ENCODE results near the gene EEF1A2. TPM values are rescaled to one million over a fixed set of nuclear protein-coding genes. Genes with fewer than 3 reads are reported as not detected.

EEF1A2 gene
- total RNA-seq, 1 experiment from 2014 or later, result 32.0 TPM

- ChIA-PET CTCF (interaction anchor here (0.6 to 1.7 kb wide), 3 partner anchors 11 to 601 kb away, joined by 3 to 6 read pairs (median 4); no protein-coding TSS in a partner anchor), POLR2A (interaction anchor here (0.7 kb wide), 1 partner anchor 9 kb away, joined by 3 read pairs; no protein-coding TSS in a partner anchor)
- no TSS peak for BruUV-seq (replicated peaks)
- no peak for DNase-seq
- Histone ChIP-seq H3K9me3 (peaks cover 15% of the 10 kb centered on the region), H3K4me3 (ENCODE audit: low read depth, low read length) (no peak overlapping the region), H3K27me3 (replicated peaks; ENCODE audit: control insufficient read depth, insufficient read depth, low read length) (no peaks in the 10 kb centered on the region), H3K36me3 (ENCODE audit: control insufficient read depth, insufficient read depth, low read length) (peaks cover 12% of the 10 kb centered on the region), H3K4me1 (peaks cover 14% of the 10 kb centered on the region)
- Mint-ChIP-seq H3K27ac (ENCODE audit: unreplicated experiment) (no peak overlapping the region), H3K36me3 (ENCODE audit: insufficient read depth, unreplicated experiment) (peaks cover 72% of the 10 kb centered on the region), H3K27me3 (ENCODE audit: insufficient read depth, unreplicated experiment) (no peaks in the 10 kb centered on the region), H3K4me3 (ENCODE audit: unreplicated experiment) (no peak overlapping the region), H3K9me3 (ENCODE audit: unreplicated experiment) (no peaks in the 10 kb centered on the region), H3K4me1 (ENCODE audit: low read depth, unreplicated experiment) (no peaks in the 10 kb centered on the region)
- no peak for TF ChIP-seq CTCF (IDR thresholded peaks at IDR 0.05; ENCODE audit: insufficient read depth in 1 of 2, low read depth in 1 of 2, low read length in 1 of 2, severe bottlenecking in 1 of 2, unreplicated experiment in 1 of 2)
- intact Hi-C loops (cut with micrococcal nuclease; ENCODE audit: unreplicated experiment), result no loop called here
Observed at GRCh38 chr20:63527184-63527583, 28.3 kb upstream of the EEF1A2 start.

GRCh38 chr20:63525971-63526370 lies 27.1 kb upstream of the EEF1A2 start:
- POLR2A ChIA-PET, result interaction anchor here (0.6 to 0.8 kb wide), 2 partner anchors 208 to 431 kb away, joined by 3 to 10 read pairs; no protein-coding TSS in a partner anchor
- no peaks in the 10 kb centered on the region for H3K9me3 Mint-ChIP-seq (ENCODE audit: unreplicated experiment)
- intact Hi-C loops (cut with micrococcal nuclease; ENCODE audit: unreplicated experiment), result no loop called here
- H3K36me3 Mint-ChIP-seq (ENCODE audit: insufficient read depth, unreplicated experiment), result peaks cover 83% of the 10 kb centered on the region
- H3K36me3 ChIP-seq (ENCODE audit: control insufficient read depth, insufficient read depth, low read length), result peaks cover 19% of the 10 kb centered on the region
- no peak overlapping the region for H3K4me3 ChIP-seq (ENCODE audit: low read depth, low read length)
- peaks cover 17% of the 10 kb centered on the region for H3K9me3 ChIP-seq
- no peak overlapping the region for H3K4me3 Mint-ChIP-seq (ENCODE audit: unreplicated experiment)
- H3K4me1 ChIP-seq, result peaks cover 18% of the 10 kb centered on the region
- CTCF ChIA-PET, result interaction anchor here (0.7 to 1.0 kb wide), 2 partner anchors 11 to 49 kb away, joined by 3 read pairs; partner anchors contain the start of gene PTK6
- H3K27me3 Mint-ChIP-seq (ENCODE audit: insufficient read depth, unreplicated experiment), result no peaks in the 10 kb centered on the region
- no peaks in the 10 kb centered on the region for H3K4me1 Mint-ChIP-seq (ENCODE audit: low read depth, unreplicated experiment)
- BruUV-seq (replicated peaks), result no TSS peak
- DNase-seq, result peak in 1 of 2 experiments; percentile 66
- no peak overlapping the region for H3K27ac Mint-ChIP-seq (ENCODE audit: unreplicated experiment)
- H3K27me3 ChIP-seq (replicated peaks; ENCODE audit: control insufficient read depth, insufficient read depth, low read length), result no peaks in the 10 kb centered on the region
- TF ChIP-seq CTCF (IDR thresholded peaks at IDR 0.05; ENCODE audit: insufficient read depth in 1 of 2, low read depth in 1 of 2, low read length in 1 of 2, severe bottlenecking in 1 of 2, unreplicated experiment in 1 of 2), result no peak

- no peak for DNase-seq
Observed at GRCh38 chr20:63525185-63525584, 26.3 kb upstream of the EEF1A2 start.

More at GRCh38 chr20:63525185-63525584, 26.3 kb upstream of the EEF1A2 start:
- ChIA-PET CTCF (interaction anchor here (0.6 to 1.0 kb wide), 2 partner anchors 12 to 30 kb away, joined by 3 to 4 read pairs; partner anchors contain the start of gene PTK6), POLR2A (interaction anchor here (0.8 kb wide), 1 partner anchor 432 kb away, joined by 3 read pairs; no protein-coding TSS in a partner anchor)
- H3K9me3 ChIP-seq, result peaks cover 17% of the 10 kb centered on the region
- Mint-ChIP-seq H3K27ac (ENCODE audit: unreplicated experiment) (no peak overlapping the region), H3K9me3 (ENCODE audit: unreplicated experiment) (no peaks in the 10 kb centered on the region), H3K27me3 (ENCODE audit: insufficient read depth, unreplicated experiment) (no peaks in the 10 kb centered on the region), H3K36me3 (ENCODE audit: insufficient read depth, unreplicated experiment) (peaks cover 85% of the 10 kb centered on the region), H3K4me1 (ENCODE audit: low read depth, unreplicated experiment) (no peaks in the 10 kb centered on the region), H3K4me3 (ENCODE audit: unreplicated experiment) (no peak overlapping the region)
- H3K4me3 ChIP-seq (ENCODE audit: low read depth, low read length), result no peak overlapping the region
- H3K27me3 ChIP-seq (replicated peaks; ENCODE audit: control insufficient read depth, insufficient read depth, low read length), result no peaks in the 10 kb centered on the region
- no peak for TF ChIP-seq CTCF (IDR thresholded peaks at IDR 0.05; ENCODE audit: insufficient read depth in 1 of 2, low read depth in 1 of 2, low read length in 1 of 2, severe bottlenecking in 1 of 2, unreplicated experiment in 1 of 2)
- peaks cover 10% of the 10 kb centered on the region for H3K4me1 ChIP-seq
- BruUV-seq (replicated peaks), result no TSS peak
- peaks cover 19% of the 10 kb centered on the region for H3K36me3 ChIP-seq (ENCODE audit: control insufficient read depth, insufficient read depth, low read length)
- intact Hi-C loops (cut with micrococcal nuclease; ENCODE audit: unreplicated experiment), result no loop called here

Measured in Caco-2 (cell line).